ENCODE results near the gene DOCK1.

- TF ChIP-seq, protein P1, sequence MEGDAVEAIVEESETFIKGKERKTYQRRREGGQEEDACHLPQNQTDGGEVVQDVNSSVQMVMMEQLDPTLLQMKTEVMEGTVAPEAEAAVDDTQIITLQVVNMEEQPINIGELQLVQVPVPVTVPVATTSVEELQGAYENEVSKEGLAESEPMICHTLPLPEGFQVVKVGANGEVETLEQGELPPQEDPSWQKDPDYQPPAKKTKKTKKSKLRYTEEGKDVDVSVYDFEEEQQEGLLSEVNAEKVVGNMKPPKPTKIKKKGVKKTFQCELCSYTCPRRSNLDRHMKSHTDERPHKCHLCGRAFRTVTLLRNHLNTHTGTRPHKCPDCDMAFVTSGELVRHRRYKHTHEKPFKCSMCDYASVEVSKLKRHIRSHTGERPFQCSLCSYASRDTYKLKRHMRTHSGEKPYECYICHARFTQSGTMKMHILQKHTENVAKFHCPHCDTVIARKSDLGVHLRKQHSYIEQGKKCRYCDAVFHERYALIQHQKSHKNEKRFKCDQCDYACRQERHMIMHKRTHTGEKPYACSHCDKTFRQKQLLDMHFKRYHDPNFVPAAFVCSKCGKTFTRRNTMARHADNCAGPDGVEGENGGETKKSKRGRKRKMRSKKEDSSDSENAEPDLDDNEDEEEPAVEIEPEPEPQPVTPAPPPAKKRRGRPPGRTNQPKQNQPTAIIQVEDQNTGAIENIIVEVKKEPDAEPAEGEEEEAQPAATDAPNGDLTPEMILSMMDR (IDR thresholded peaks at IDR 0.05; ENCODE audit: low read length) = no peak
- TF ChIP-seq EZH2 (optimal IDR thresholded peaks at IDR 0.05; ENCODE audit: low read depth, low read length) = no peak
- no peak for TF ChIP-seq EZH2phosphoT487 (IDR thresholded peaks at IDR 0.05; ENCODE audit: low read length)
Measured at GRCh38 chr10:127081851-127082345, 176.7 kb downstream of the DOCK1 start.

All from MM.1S (cell line).